RWPE1 (cell line): ENCODE data around the gene C22orf23.

Experiments
- CTCF ChIA-PET: fragments of 350-600 bp; sonication (Branson Sonifier 250); formaldehyde crosslinking; extraction: SDS; loops from one replicate; lab custom pipeline; 2021; lab: Yijun Ruan, JAX
- POLR2A ChIA-PET: fragments of 400-600 bp; formaldehyde crosslinking; extraction: SDS; loops from one replicate; lab custom pipeline; 2020; ENCODE audit warnings: antibody characterized with exemption; ENCODE audit not compliant: low non-redundant PET; lab: Yijun Ruan, JAX
- DNase-seq: peaks from one replicate; pipeline ENCODE4 v3.0.0; 2012; ENCODE audit warnings: low spot score
- H3K27ac ChIP-seq: fragments of 450-650 bp; 2 replicates; pipeline ENCODE4 v1.5.1; 2017
- CTCF ChIP-seq: fragments of 450-650 bp; conservative IDR thresholded peaks from 2 replicates; pipeline ENCODE4 v1.5.1; 2017; ENCODE audit warnings: low read depth, mild to moderate bottlenecking

C22orf23 gene

GRCh38 chr22:37989146-37990045 lies 36.0 kb upstream of the C22orf23 start:
- TF ChIP-seq CTCF: no peak
- POLR2A ChIA-PET: no interaction called here
- no peak for DNase-seq
- H3K27ac ChIP-seq: no peak overlapping the region
- CTCF ChIA-PET: interaction anchor here (0.6 kb wide), 1 partner anchor 1010 kb away, joined by 4 read pairs; no protein-coding TSS in a partner anchor

DNA sequence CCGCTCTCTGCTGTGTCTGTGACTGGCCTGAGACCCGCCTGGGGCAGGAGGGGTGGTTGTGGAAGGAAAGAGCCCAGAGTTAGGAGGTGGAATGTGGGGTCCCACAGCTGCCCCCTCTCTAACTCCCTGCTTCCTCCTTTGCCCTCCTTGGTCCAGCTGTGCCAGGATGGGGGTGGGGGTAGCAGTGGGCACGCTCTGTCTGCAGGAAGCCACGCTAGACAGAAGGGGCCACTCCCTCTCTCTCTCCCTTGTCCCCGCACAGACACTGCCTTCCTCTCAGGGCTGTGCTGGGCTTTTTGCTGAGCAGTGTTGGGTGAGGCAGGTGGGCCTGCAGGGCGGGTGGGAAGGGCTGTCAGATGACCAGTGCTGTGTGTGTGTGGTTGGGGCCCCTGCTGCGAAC lies 33.0 kb upstream of the C22orf23 start:
- no peak for DNase-seq
- H3K27ac ChIP-seq: no peak overlapping the region; the same call in 1 of the 2 replicates
- TF ChIP-seq CTCF: no peak
- ChIA-PET CTCF (no interaction called here), POLR2A (no interaction called here)

DNA sequence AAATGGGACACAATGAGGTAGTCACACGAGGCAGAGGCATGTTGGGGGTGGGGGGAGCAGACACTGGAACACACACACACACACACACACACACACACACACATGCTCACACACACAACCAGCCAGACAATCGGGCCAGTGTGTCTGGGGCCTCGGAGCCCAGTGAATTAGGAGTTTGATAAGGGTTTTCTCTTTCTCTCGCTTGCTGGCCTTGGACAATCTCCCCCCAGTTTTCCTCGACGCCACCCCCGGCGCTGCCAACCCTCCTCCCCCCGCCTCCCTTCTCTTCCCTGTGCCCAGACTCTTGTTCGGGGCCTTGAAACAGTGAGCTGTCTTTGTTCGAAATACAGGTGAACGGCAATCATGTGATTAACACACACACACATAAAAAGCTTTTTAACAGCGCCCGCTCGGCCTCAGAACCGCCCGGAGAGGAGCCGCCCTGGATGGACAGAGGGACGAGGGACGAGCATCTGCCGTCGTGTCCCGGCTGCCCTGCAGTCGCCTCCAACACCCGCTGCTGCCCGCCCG lies 32.4 kb upstream of the C22orf23 start:
- ChIA-PET POLR2A (no interaction called here), CTCF (interaction anchor here (0.7 kb wide), 1 partner anchor 342 kb away, joined by 6 read pairs; no protein-coding TSS in a partner anchor)
- DNase-seq: no peak
- no peak overlapping the region for H3K27ac ChIP-seq
- no peak for TF ChIP-seq CTCF

GRCh38 chr22:37985050-37985585 lies 31.7 kb upstream of the C22orf23 start:
- ChIA-PET CTCF (no interaction called here), POLR2A (no interaction called here)
- no peak for TF ChIP-seq CTCF
- no peak overlapping the region for H3K27ac ChIP-seq
- no peak for DNase-seq

GRCh38 chr22:37983860-37984791 lies 30.7 kb upstream of the C22orf23 start, which contains the start of gene SOX10:
SOX10 (minus strand) TSS chr22:37984555; CDS start chr22:37983784, 771 bp downstream.
- CTCF ChIA-PET: no interaction called here
- no peak for TF ChIP-seq CTCF
- no peak within 1 kb of the TSS for H3K27ac ChIP-seq
- DNase-seq: no peak
- POLR2A ChIA-PET: no interaction called here
